ENCODE results near the gene ZNF701. TPM values are rescaled to one million over a fixed set of nuclear protein-coding genes. Genes with fewer than 3 reads are reported as not detected.
"Not testable (repeated sequence)": the region's sequence is repeated elsewhere in the genome, so short reads cannot be mapped to it uniquely, and the experiment has no call there.

The ZNF701 gene
- total RNA-seq, 1 donor from 2014 or later = 21.6 TPM

- no peak for ATAC-seq
- TF ChIP-seq, protein P1, sequence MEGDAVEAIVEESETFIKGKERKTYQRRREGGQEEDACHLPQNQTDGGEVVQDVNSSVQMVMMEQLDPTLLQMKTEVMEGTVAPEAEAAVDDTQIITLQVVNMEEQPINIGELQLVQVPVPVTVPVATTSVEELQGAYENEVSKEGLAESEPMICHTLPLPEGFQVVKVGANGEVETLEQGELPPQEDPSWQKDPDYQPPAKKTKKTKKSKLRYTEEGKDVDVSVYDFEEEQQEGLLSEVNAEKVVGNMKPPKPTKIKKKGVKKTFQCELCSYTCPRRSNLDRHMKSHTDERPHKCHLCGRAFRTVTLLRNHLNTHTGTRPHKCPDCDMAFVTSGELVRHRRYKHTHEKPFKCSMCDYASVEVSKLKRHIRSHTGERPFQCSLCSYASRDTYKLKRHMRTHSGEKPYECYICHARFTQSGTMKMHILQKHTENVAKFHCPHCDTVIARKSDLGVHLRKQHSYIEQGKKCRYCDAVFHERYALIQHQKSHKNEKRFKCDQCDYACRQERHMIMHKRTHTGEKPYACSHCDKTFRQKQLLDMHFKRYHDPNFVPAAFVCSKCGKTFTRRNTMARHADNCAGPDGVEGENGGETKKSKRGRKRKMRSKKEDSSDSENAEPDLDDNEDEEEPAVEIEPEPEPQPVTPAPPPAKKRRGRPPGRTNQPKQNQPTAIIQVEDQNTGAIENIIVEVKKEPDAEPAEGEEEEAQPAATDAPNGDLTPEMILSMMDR (IDR thresholded peaks at IDR 0.05) = no peak
- peaks cover 56% of the 10 kb centered on the region for H3K9me3 ChIP-seq
These were observed 4.0 kb upstream of the ZNF701 start for GRCh38 chr19:52566121-52566520.

GRCh38 chr19:52566588-52566987 is 3.5 kb upstream of the ZNF701 start:
- Histone ChIP-seq H3K9me3 (peaks cover 51% of the 10 kb centered on the region), H3K27ac (no peak overlapping the region), H3K27me3 (ENCODE audit: low read depth) (no peaks in the 10 kb centered on the region), H3K4me1 (peaks cover 17% of the 10 kb centered on the region), H3K36me3 (peaks cover 5% of the 10 kb centered on the region), H3K4me3 (no peak overlapping the region)
- DNase-seq = no peak
- ATAC-seq = no peak
- TF ChIP-seq, protein P1 (IDR thresholded peaks at IDR 0.05) = no peak
- intact Hi-C loops (cut with DNase I) = no loop called here

More at GRCh38 chr19:52566121-52566520, 4.0 kb upstream of the ZNF701 start:
- Histone ChIP-seq H3K27ac (no peak overlapping the region), H3K4me1 (peaks cover 12% of the 10 kb centered on the region), H3K27me3 (ENCODE audit: low read depth) (no peaks in the 10 kb centered on the region), H3K36me3 (peaks cover 5% of the 10 kb centered on the region), H3K4me3 (no peak overlapping the region)
- no peak for DNase-seq
- intact Hi-C loops (cut with DNase I) = no loop called here

- peaks cover 38% of the 10 kb centered on the region for H3K9me3 ChIP-seq
- H3K27ac ChIP-seq = no peak overlapping the region
- peaks cover 20% of the 10 kb centered on the region for H3K4me1 ChIP-seq
- H3K27me3 ChIP-seq (ENCODE audit: low read depth) = no peaks in the 10 kb centered on the region
- ATAC-seq (no peak), DNase-seq (no peak)
- H3K4me3 ChIP-seq = no peak overlapping the region
- TF ChIP-seq, protein P1 (IDR thresholded peaks at IDR 0.05) = no peak
- peaks cover 6% of the 10 kb centered on the region for H3K36me3 ChIP-seq
- intact Hi-C loops (cut with DNase I) = no loop called here
These were observed 2.2 kb upstream of the ZNF701 start for GRCh38 chr19:52567921-52568320.

DNA sequence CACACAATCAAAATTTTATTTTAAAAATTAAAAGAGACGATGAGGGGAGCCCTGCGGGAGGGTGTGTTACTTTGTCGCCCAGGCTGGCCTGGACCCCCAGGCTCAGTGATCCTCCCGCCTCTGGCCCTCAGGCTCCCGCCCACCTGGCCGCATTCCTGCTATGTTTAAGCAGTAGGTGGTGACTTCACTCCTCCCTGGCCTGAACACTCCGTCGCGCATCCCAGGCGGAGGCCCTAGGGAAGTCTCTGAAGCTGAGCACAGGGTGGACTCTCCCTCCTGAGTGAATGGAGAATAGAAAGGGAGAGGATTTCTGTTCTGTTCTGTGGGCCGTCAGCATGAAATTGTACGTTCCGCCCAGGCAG is 468 bp upstream of the ZNF701 start:
- peaks cover 20% of the 10 kb centered on the region for H3K4me1 ChIP-seq
- H3K4me3 ChIP-seq = peak overlapping the region; percentile 80
- peak; percentile 22 to 61 for ATAC-seq
- H3K27me3 ChIP-seq (ENCODE audit: low read depth); intact Hi-C loops (cut with DNase I): not testable (repeated sequence)
- H3K9me3 ChIP-seq = peaks cover 21% of the 10 kb centered on the region
- peaks cover 15% of the 10 kb centered on the region for H3K36me3 ChIP-seq
- DNase-seq = peak; percentile 53
- peak overlapping the region; percentile 89 for H3K27ac ChIP-seq

DNA sequence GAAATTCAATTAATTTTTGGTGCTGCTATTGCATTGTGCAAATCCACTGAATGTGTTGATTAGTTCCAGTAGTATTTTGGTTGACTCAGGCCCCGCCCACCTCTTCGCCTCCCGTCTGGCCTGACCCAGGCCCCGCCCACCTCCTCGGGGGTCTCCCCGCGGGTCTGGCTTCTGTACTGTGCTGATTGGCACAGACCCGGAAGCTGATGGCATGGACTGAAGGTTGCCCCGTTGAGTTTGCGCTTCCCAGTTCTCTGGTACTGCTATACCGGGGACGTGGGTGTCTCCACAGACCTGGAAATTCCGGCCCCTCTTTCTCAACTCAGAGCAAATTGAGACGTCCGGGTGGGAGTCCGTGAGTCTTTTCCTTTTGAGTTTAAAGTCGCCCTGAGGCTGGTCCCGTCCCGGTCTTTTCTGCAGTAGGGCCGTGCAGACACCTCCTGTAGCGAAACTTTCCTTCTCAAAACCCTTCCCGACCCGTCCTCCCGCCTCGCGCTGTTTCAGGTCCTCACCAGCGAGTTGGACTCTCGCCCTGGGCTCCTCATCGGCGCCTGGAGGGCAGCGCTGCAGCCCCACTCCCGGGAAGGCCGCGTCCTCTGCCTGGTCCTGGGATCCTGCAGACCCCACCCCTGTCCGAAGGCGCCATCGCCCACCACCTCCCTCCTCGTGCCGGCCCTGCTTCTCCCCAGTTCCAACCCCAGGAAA is 14.8 kb downstream of the ZNF701 start:
- intact Hi-C loops (cut with DNase I) = no loop called here
- Histone ChIP-seq H3K36me3 (peaks cover 54% of the 10 kb centered on the region), H3K4me1 (no peaks in the 10 kb centered on the region), H3K27me3 (ENCODE audit: low read depth) (no peaks in the 10 kb centered on the region), H3K27ac (no peak overlapping the region), H3K4me3 (peak overlapping the region; percentile 27), H3K9me3 (peaks cover 44% of the 10 kb centered on the region)
- TF ChIP-seq, protein P1 (IDR thresholded peaks at IDR 0.05) = no peak
- DNase-seq (no peak), ATAC-seq (peak; percentile 32 to 78)

DNA sequence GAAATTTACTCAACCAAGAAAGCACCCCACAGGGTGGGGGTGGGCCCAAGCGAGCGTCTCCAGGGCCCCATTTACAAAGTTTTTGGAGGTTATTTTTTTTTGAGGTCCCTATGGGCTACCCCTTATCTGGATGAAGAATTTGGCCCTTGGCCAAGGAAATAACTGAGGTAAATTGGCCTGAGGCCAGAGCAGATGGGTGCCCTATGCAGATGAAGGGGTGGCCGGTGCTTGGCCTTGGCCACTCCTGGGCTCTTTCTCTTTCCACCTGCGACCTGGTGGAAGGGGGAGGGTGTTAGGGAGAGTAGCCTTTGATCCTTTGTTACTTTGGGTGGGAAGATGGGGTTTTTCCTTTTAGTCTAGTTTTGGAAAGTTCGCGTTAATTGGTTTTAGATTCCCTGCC is 15.5 kb downstream of the ZNF701 start:
- no peak overlapping the region for H3K27ac ChIP-seq
- TF ChIP-seq, protein P1 (IDR thresholded peaks at IDR 0.05) = no peak
- ATAC-seq (peak in 1 of 2 donors; percentile 11), DNase-seq (no peak)
- no peaks in the 10 kb centered on the region for H3K4me1 ChIP-seq
- peaks cover 46% of the 10 kb centered on the region for H3K36me3 ChIP-seq
- intact Hi-C loops (cut with DNase I) = no loop called here
- H3K4me3 ChIP-seq = no peak overlapping the region
- H3K27me3 ChIP-seq (ENCODE audit: low read depth) = no peaks in the 10 kb centered on the region
- peaks cover 43% of the 10 kb centered on the region for H3K9me3 ChIP-seq

All from lower lobe of right lung (tissue), 2 donors.